ENCODE data around the gene ARRB1. TPM values are rescaled to one million over a fixed set of nuclear protein-coding genes. Genes with fewer than 3 reads are reported as not detected.

The ARRB1 gene
- total RNA-seq, 2 donors from 2014 or later, result 41.7 to 128 TPM

DNA sequence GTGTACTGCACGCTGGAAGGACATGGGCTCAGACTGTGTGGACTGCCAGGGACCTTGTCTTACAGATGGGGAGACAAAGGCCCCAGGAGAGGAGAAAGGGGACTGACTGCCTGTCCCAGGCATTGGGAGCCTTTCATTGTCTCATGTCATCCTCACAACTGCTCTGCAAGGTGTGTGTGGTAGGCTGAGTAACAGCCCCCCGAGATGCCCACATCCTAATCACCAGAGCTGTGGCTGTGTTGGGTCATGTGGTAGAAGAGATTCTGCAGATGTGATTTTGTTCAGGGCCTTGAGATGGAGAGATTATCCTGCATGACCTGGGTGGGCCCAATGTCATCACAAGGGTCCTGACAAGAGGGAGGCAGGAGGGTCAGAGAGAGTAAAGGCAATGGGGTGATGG lies 39.1 kb downstream of the ARRB1 start:
- Histone ChIP-seq H3K9me3 (ENCODE audit: control insufficient read depth, low read length) (no peaks in the 10 kb centered on the region), H3K4me3 (ENCODE audit: low read length) (no peak overlapping the region), H3K36me3 (ENCODE audit: control insufficient read depth, insufficient read depth, low read length) (peaks cover 30% of the 10 kb centered on the region), H3K27ac (ENCODE audit: low read depth, low read length) (peak overlapping the region; percentile 84), H3K9ac (ENCODE audit: extremely low read depth, low read length, poor library complexity, severe bottlenecking) (no peak overlapping the region), H3K4me1 (ENCODE audit: control insufficient read depth, insufficient read depth, low read length) (peaks cover 6% of the 10 kb centered on the region), H3K27me3 (ENCODE audit: control insufficient read depth, insufficient read depth, low read length, poor library complexity, severe bottlenecking) (no peaks in the 10 kb centered on the region)
- peak overlapping the region; percentile 26 for H3K27ac Mint-ChIP-seq
- no peak for DNase-seq
- no peaks in the 10 kb centered on the region for H3K27me3 Mint-ChIP-seq (ENCODE audit: insufficient read depth)
- H3K4me1 Mint-ChIP-seq, result peaks cover 24% of the 10 kb centered on the region
- TF ChIP-seq, protein P1, sequence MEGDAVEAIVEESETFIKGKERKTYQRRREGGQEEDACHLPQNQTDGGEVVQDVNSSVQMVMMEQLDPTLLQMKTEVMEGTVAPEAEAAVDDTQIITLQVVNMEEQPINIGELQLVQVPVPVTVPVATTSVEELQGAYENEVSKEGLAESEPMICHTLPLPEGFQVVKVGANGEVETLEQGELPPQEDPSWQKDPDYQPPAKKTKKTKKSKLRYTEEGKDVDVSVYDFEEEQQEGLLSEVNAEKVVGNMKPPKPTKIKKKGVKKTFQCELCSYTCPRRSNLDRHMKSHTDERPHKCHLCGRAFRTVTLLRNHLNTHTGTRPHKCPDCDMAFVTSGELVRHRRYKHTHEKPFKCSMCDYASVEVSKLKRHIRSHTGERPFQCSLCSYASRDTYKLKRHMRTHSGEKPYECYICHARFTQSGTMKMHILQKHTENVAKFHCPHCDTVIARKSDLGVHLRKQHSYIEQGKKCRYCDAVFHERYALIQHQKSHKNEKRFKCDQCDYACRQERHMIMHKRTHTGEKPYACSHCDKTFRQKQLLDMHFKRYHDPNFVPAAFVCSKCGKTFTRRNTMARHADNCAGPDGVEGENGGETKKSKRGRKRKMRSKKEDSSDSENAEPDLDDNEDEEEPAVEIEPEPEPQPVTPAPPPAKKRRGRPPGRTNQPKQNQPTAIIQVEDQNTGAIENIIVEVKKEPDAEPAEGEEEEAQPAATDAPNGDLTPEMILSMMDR (conservative IDR thresholded peaks at IDR 0.05), result no peak
- no peak overlapping the region for H3K4me3 Mint-ChIP-seq
- WGBS, 2 experiments (ENCODE audit: insufficient coverage in 1 of 2, insufficient read length in 1 of 2), result 83 to 90% methylated on average over 1 to 2 of the region's 2 CpGs
- H3K36me3 Mint-ChIP-seq (ENCODE audit: low read depth), result peaks cover 21% of the 10 kb centered on the region
- no peaks in the 10 kb centered on the region for H3K9me3 Mint-ChIP-seq

DNA sequence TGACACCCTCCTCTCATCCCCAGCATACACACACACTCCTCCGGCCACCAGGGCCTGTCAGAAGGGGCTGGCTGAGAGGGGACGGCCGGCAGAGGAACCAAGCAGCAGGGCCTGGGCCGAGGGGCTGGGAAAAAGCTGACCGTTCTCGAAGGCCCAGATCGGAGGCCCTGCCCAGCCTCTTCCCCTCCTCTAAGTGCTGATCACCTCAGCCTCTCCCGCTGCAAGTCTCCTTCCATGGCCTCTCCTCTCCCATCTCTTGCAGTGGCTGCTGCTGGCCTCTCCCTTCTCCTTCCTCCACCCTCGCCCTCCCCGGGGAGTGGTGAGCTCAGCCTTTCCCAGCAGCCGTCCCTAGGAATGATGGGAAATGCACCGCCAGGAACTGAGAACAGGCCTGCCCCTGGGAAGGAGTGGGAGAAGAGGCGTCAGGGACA lies 39.6 kb downstream of the ARRB1 start:
- H3K9ac ChIP-seq (ENCODE audit: extremely low read depth, low read length, poor library complexity, severe bottlenecking), result no peak overlapping the region
- H3K36me3 ChIP-seq (ENCODE audit: control insufficient read depth, insufficient read depth, low read length), result peaks cover 29% of the 10 kb centered on the region
- H3K9me3 ChIP-seq (ENCODE audit: control insufficient read depth, low read length), result no peaks in the 10 kb centered on the region
- DNase-seq, result no peak
- Mint-ChIP-seq H3K27me3 (ENCODE audit: insufficient read depth) (no peaks in the 10 kb centered on the region), H3K4me3 (no peak overlapping the region), H3K9me3 (no peaks in the 10 kb centered on the region), H3K4me1 (peaks cover 22% of the 10 kb centered on the region), H3K36me3 (ENCODE audit: low read depth) (peaks cover 23% of the 10 kb centered on the region), H3K27ac (peak overlapping the region; percentile 26)
- TF ChIP-seq, protein P1 (conservative IDR thresholded peaks at IDR 0.05), result no peak
- 91 to 94% methylated on average over 7 to 13 of the region's 13 CpGs for WGBS, 2 experiments (ENCODE audit: insufficient coverage in 1 of 2, insufficient read length in 1 of 2)
- H3K27ac ChIP-seq (ENCODE audit: low read depth, low read length), result peak overlapping the region; percentile 84
- no peaks in the 10 kb centered on the region for H3K27me3 ChIP-seq (ENCODE audit: control insufficient read depth, insufficient read depth, low read length, poor library complexity, severe bottlenecking)
- H3K4me3 ChIP-seq (ENCODE audit: low read length), result no peak overlapping the region
- peaks cover 4% of the 10 kb centered on the region for H3K4me1 ChIP-seq (ENCODE audit: control insufficient read depth, insufficient read depth, low read length)

DNA sequence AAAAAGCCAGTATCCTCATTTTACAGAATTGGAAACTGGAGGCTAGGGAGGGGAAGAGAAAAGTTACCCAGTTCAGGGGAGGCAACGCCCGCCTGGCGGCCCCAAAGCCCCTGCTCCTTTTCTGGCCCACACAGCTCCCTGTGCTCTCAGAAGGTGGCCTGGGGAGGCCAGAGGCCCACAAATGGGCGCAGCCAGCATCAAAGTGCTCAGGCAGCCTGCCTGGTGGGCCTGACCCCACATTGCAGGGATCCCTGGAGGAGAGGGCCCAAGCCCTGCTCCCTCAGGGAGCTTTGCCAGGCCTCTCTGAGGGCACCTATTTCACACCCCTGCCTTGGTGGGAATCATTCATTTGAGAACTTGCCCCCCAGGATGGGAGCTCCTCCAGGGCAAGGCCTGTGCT lies 42.5 kb downstream of the ARRB1 start:
- WGBS, 2 experiments (ENCODE audit: insufficient coverage in 1 of 2, insufficient read length in 1 of 2), result 94 to 95% methylated on average over 4 of the region's 4 CpGs
- no peak for DNase-seq
- H3K9me3 Mint-ChIP-seq, result no peaks in the 10 kb centered on the region
- Histone ChIP-seq H3K9ac (ENCODE audit: extremely low read depth, low read length, poor library complexity, severe bottlenecking) (no peak overlapping the region), H3K27ac (ENCODE audit: low read depth, low read length) (no peak overlapping the region), H3K4me3 (ENCODE audit: low read length) (no peak overlapping the region), H3K9me3 (ENCODE audit: control insufficient read depth, low read length) (no peaks in the 10 kb centered on the region), H3K4me1 (ENCODE audit: control insufficient read depth, insufficient read depth, low read length) (peaks cover 2% of the 10 kb centered on the region), H3K27me3 (ENCODE audit: control insufficient read depth, insufficient read depth, low read length, poor library complexity, severe bottlenecking) (no peaks in the 10 kb centered on the region), H3K36me3 (ENCODE audit: control insufficient read depth, insufficient read depth, low read length) (peaks cover 29% of the 10 kb centered on the region)
- H3K4me3 Mint-ChIP-seq, result no peak overlapping the region
- H3K36me3 Mint-ChIP-seq (ENCODE audit: low read depth), result peaks cover 19% of the 10 kb centered on the region
- peaks cover 19% of the 10 kb centered on the region for H3K4me1 Mint-ChIP-seq
- H3K27ac Mint-ChIP-seq, result no peak overlapping the region
- TF ChIP-seq, protein P1 (conservative IDR thresholded peaks at IDR 0.05), result no peak
- no peaks in the 10 kb centered on the region for H3K27me3 Mint-ChIP-seq (ENCODE audit: insufficient read depth)

All from endodermal cell (in vitro differentiated cells).